ENCODE measurements around the gene SKAP1.

SKAP1 gene

GRCh38 chr17:48134912-48135480 is 295.0 kb downstream of the SKAP1 start:
- DNase-seq: no peak

GRCh38 chr17:48132385-48132784 is 297.6 kb downstream of the SKAP1 start:
- DNase-seq: no peak

GRCh38 chr17:48131216-48131824 is 298.7 kb downstream of the SKAP1 start:
- DNase-seq: peak; percentile 56

GRCh38 chr17:48129981-48130380 is 300.0 kb downstream of the SKAP1 start:
- DNase-seq: no peak

GRCh38 chr17:48128400-48128799 is 301.6 kb downstream of the SKAP1 start:
- DNase-seq: no peak

GRCh38 chr17:48127371-48128051 is 302.5 kb downstream of the SKAP1 start:
- no peak for DNase-seq

GRCh38 chr17:48126532-48126850 is 303.5 kb downstream of the SKAP1 start:
- no peak for DNase-seq

GRCh38 chr17:48125829-48126531 is 304.0 kb downstream of the SKAP1 start:
- no peak for DNase-seq

- no peak for DNase-seq
These were observed 306.1 kb downstream of the SKAP1 start for GRCh38 chr17:48123776-48124388.

GRCh38 chr17:48123111-48123510 is 306.9 kb downstream of the SKAP1 start:
- DNase-seq: no peak

- no peak for DNase-seq
These were observed 307.4 kb downstream of the SKAP1 start for GRCh38 chr17:48122665-48123045.

GRCh38 chr17:48121923-48122664 is 307.9 kb downstream of the SKAP1 start:
- no peak for DNase-seq

- peak; percentile 45 for DNase-seq
These were observed 316.8 kb downstream of the SKAP1 start for GRCh38 chr17:48113201-48113676.

GRCh38 chr17:48111937-48112241 is 318.1 kb downstream of the SKAP1 start:
- no peak for DNase-seq

- no peak for DNase-seq
These were observed 319.3 kb downstream of the SKAP1 start for GRCh38 chr17:48110761-48111160.

- peak; percentile 90 for DNase-seq
These were observed 322.6 kb downstream of the SKAP1 start, which contains the start of gene SNX11 for GRCh38 chr17:48107137-48108055. SNX11 (plus strand) TSS chr17:48107766; CDS start chr17:48112044, 4,278 bp downstream.

GRCh38 chr17:48106802-48107136 is 323.2 kb downstream of the SKAP1 start:
- DNase-seq: no peak

- no peak for DNase-seq
These were observed 325.6 kb downstream of the SKAP1 start for GRCh38 chr17:48104440-48104839.

- peak; percentile 12 for DNase-seq
These were observed 327.0 kb downstream of the SKAP1 start for GRCh38 chr17:48102798-48103715.

- DNase-seq: no peak
These were observed 327.8 kb downstream of the SKAP1 start for GRCh38 chr17:48102043-48102750.
